ENCODE measurements around the gene LILRB2. TPM values are rescaled to one million over a fixed set of nuclear protein-coding genes. Genes with fewer than 3 reads are reported as not detected.
"Not testable (repeated sequence)": the region's sequence is repeated elsewhere in the genome, so short reads cannot be mapped to it uniquely, and the experiment has no call there.

Gene LILRB2
- 1.5 TPM for total RNA-seq

- no peak for DNase-seq
Measured at GRCh38 chr19:54281007-54281728, at the start of gene LILRB2. LILRB2 (minus strand) TSS chr19:54281110; CDS start chr19:54280496, 614 bp downstream.

- no peak for DNase-seq
Measured at GRCh38 chr19:54329476-54330165, 48.7 kb upstream of the LILRB2 start.

- DNase-seq: not testable (repeated sequence)
Measured at GRCh38 chr19:54328781-54329180, 47.9 kb upstream of the LILRB2 start.

GRCh38 chr19:54325631-54326030, 44.7 kb upstream of the LILRB2 start:
- DNase-seq: no peak

GRCh38 chr19:54325194-54325621, 44.3 kb upstream of the LILRB2 start:
- DNase-seq: no peak

DNA sequence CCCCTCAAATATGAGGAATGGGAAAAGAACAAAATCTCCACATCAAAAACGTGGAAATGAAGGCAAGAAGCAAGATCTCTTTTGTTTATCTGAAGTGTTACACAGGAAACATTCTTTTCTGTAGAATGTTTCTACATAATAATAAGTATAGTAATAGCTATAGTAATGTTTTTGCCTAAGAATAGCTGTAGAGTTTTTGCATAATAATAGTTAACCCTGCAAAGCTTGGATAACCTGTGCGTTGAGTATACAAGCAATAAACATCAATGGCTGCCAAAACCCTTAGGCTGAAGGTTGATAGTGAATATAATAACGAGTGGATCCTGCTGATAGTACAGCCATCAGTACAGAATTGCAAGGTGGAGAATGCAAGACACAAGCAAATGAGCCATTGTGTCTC, 43.2 kb upstream of the LILRB2 start:
- no peak for DNase-seq

GRCh38 chr19:54322934-54323333, 42.0 kb upstream of the LILRB2 start:
- DNase-seq: not testable (repeated sequence)

DNA sequence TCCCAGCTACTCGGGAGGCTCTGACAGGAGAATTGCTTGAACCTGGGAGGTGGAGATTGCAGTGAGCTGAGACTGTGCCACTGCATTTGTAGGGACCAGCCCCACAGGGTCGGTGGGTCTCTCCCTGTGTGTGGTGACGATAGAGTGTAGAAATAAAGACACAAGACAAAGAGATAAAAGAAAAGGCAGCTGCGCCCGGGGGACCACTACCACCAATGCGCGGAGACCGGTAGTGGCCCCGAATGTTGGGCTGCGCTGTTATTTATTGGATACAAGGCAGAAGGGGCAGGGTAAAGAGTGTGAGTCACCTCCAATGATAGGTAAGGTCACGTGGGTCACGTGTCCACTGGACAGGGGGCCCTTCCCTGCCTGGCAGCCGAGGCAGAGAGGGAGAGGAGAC, 41.4 kb upstream of the LILRB2 start:
- not testable (repeated sequence) for DNase-seq

- DNase-seq: no peak
Measured at GRCh38 chr19:54319892-54320670, 39.2 kb upstream of the LILRB2 start.

- no peak for DNase-seq
Measured at GRCh38 chr19:54319049-54319448, 38.1 kb upstream of the LILRB2 start.

GRCh38 chr19:54317965-54318240, 37.0 kb upstream of the LILRB2 start:
- DNase-seq: no peak

GRCh38 chr19:54317108-54317964, 36.4 kb upstream of the LILRB2 start:
- DNase-seq: no peak

DNA sequence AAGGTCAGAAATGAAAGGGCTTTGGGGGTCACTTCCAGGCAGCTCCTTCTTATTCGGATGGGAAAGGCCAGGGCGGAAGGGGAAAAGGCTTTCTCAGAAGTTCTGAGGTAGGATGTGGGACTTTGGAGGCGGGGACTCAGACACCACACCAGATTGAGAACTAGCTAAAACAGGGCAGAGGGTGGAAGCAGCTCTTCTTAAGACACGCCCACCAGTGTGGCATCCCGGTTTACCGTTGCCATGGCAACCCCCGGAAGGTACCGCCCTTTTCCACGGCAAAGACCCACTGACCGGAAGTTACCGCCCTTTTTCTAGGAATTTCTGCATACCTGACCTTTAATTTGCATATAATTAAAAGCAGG, 35.8 kb upstream of the LILRB2 start:
- no peak for DNase-seq

DNA sequence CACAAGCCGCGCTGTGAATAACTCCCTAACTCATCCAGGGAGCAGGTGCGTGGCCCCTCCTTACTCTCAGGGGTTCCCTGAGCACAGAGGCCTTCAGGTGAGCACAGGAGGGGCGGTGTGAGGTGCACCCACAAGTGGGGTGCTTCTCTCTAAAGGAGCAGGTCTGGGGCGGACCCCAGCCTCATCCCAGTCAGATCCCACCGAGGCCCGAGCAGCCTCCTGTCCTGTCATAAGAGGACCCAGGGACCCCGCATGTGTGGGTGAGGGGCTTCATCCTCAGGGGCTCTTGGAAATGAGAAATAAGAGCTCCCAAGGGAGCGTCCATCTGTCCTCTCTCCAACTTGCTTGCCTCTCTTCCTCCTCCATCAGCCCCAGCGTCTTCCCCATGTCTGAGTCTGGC, 35.0 kb upstream of the LILRB2 start:
- DNase-seq: no peak

GRCh38 chr19:54312436-54313377, 31.8 kb upstream of the LILRB2 start, which contains the start of gene LILRA5:
LILRA5 (minus strand) TSS chr19:54313166; CDS start chr19:54313019, 147 bp downstream.
- no peak for DNase-seq

DNA sequence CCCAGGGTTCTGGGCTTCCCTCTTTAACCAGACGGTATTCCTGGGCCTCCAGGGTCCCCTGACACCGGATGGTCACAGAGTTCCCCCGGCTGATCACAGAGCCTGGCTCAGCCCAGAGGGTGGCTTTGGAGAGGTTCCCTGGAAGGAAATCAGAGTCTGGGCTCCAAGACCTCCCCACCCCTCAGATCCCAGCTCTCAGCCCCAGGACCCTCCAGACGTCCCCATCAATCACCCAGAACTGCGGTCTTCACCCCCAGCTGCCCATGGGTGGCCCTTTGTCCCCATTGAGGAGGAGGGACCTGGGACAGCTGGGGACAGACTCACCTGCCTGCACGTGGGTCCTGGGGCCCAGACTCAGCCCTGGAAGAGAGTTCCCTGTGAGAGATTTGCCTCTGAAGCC, 31.1 kb upstream of the LILRB2 start:
- DNase-seq: no peak

GRCh38 chr19:54311486-54311885, 30.6 kb upstream of the LILRB2 start:
- DNase-seq: no peak

DNA sequence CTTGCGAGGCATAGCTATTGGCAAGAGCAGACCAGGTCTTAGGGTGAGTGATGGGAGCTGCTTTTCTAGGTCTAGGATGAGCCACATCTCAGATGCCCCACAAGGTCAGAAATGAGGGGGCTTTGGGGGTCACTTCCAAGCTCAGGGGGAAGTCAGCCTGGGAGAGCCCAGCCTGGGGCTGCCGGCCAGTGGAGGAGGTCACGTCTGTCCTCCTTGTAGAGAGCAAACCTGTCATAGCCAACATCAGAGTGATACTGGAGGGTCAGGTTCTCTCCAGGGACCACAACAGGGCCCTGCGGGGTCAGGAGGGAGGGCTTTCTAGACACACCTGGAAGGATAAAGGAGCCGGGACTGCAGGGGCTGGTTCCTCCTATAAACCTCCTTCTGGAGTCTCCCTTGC, 29.6 kb upstream of the LILRB2 start:
- no peak for DNase-seq

GRCh38 chr19:54309811-54310210, 28.9 kb upstream of the LILRB2 start:
- no peak for DNase-seq

GRCh38 chr19:54307389-54308020, 26.6 kb upstream of the LILRB2 start:
- DNase-seq: no peak

- DNase-seq: no peak
Measured at GRCh38 chr19:54305141-54305540, 24.2 kb upstream of the LILRB2 start.
